ENCODE results near the gene TMEM176B.

DNA sequence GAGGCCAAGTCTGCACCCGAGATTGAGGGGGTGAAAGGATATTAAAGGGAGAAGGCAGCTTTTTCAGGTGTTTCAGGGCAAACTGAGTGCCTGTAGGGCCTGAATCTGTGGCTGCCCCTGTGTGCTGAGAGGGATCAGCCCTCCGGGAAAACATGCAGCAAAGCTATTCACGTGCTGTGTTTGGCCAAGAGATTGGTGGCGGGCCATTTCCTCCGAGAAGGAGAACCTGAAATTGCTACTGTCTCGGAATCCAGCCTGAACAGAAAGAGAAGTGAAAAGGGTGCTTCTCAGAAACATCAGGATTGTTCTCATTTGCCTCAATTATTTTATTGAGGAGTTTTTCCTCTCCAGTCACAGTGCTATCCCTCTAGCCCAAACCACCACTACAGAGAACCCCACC, 46.9 kb downstream of the TMEM176B start:
- no peak for TF ChIP-seq CTCF (conservative IDR thresholded peaks at IDR 0.05; ENCODE audit: low read length)
- TF ChIP-seq EZH2phosphoT487 (IDR thresholded peaks at IDR 0.05; ENCODE audit: borderline replicate concordance, low read depth, low read length), result no peak

Data from OCI-LY7 (cell line).